B cell (primary cell): ENCODE data around the gene SELENOH. TPM values are rescaled to one million over a fixed set of nuclear protein-coding genes. Genes with fewer than 3 reads are reported as not detected.
A peak's percentile ranks its signal among the peaks of the same experiment; 100 is the strongest.

ENCODE experiments used
- ATAC-seq: fragments of 200-7000 bp; cut with Tn5 transposase; one replicate; pipeline ENCODE4 v1.10.0; 2021; ENCODE audit warnings: low read depth, mild to moderate bottlenecking, moderate number of reproducible peaks, moderate library complexity
- CTCF ChIA-PET: fragments of 350-600 bp; sonication (Branson Sonifier 250); formaldehyde crosslinking; loops from one replicate; lab custom pipeline; 2021; ENCODE audit warnings: antibody characterized with exemption, inconsistent platforms; lab: Charles Lee
- POLR2A ChIA-PET: fragments of 350-600 bp; sonication (Branson Sonifier 250); formaldehyde crosslinking; loops from one replicate; lab custom pipeline; 2021; ENCODE audit warnings: antibody characterized with exemption; lab: Charles Lee
- DNase-seq: peaks from one replicate; pipeline ENCODE4 v3.0.0; 2013
- H2AFZ ChIP-seq: 2 replicates; pipeline ENCODE4 v1.6.1; 2012; ENCODE audit warnings: mild to moderate bottlenecking, low read depth, low read length; ENCODE audit not compliant: insufficient read depth, poor library complexity, severe bottlenecking
- H3K27ac ChIP-seq, 2 donors: 1 replicate in 1 of 2; 2 replicates in 1 of 2; pipeline ENCODE4 v1.5.1; 2012 to 2013; ENCODE audit warnings: low read length in 2 of 2, mild to moderate bottlenecking in 2 of 2, moderate library complexity in 1 of 2
- H3K27me3 ChIP-seq, 4 experiments: fragments of 200-600 bp in 1 of 4; sonication (generic) in 1 of 4; replicated peaks in 1 of 4; 1 replicate in 2 of 4; 2 replicates in 2 of 4; pipeline versions ENCODE4 v1.6.1 to v1.7.0; 2013 to 2016; ENCODE audit warnings: low read length in 3 of 4, mild to moderate bottlenecking in 2 of 4, mixed read lengths in 1 of 4, moderate library complexity in 1 of 4; ENCODE audit not compliant: insufficient read depth in 4 of 4, control insufficient read depth in 3 of 4; ENCODE audit errors: control extremely low read depth in 1 of 4
- H3K36me3 ChIP-seq, 2 experiments: replicated peaks in 1 of 2; 1 replicate in 1 of 2; 2 replicates in 1 of 2; pipeline versions ENCODE4 v1.6.1 to v1.7.1; 2013; ENCODE audit warnings: low read length in 1 of 2; ENCODE audit not compliant: insufficient read depth in 2 of 2, control insufficient read depth in 1 of 2; ENCODE audit errors: control extremely low read depth in 1 of 2, extremely low read depth in 1 of 2
- H3K4me1 ChIP-seq, 2 donors: fragments of 200-600 bp in 1 of 2; sonication (generic) in 1 of 2; 1 replicate in 1 of 2; 2 replicates in 1 of 2; pipeline versions ENCODE4 v1.5.1 to v1.6.1; 2013 to 2017; ENCODE audit warnings: low read length in 2 of 2; ENCODE audit not compliant: control insufficient read depth in 2 of 2, insufficient read depth in 2 of 2
- H3K4me2 ChIP-seq: replicated peaks from 2 replicates; pipeline ENCODE3; 2012; ENCODE audit warnings: mild to moderate bottlenecking, low read depth, low read length; ENCODE audit not compliant: poor library complexity, severe bottlenecking
- H3K4me3 ChIP-seq, 5 experiments: fragments of 200-600 bp in 1 of 5; sonication (generic) in 1 of 5; 1 replicate in 3 of 5; 2 replicates in 2 of 5; pipeline versions ENCODE4 v1.5.1 to v1.7.0; 2011 to 2016; ENCODE audit warnings: low read length in 4 of 5, mild to moderate bottlenecking in 4 of 5, low read depth in 2 of 5, control low read depth in 1 of 5, moderate library complexity in 1 of 5; ENCODE audit not compliant: insufficient read depth in 1 of 5; ENCODE audit errors: control extremely low read depth in 1 of 5, extremely low read depth in 1 of 5
- H3K79me2 ChIP-seq: fragments of 200-600 bp; sonication (generic); one replicate; pipeline ENCODE4 v1.6.0; 2016; ENCODE audit warnings: low read length; ENCODE audit not compliant: control insufficient read depth, insufficient read depth
- H3K9ac ChIP-seq: fragments of 200-600 bp; sonication (generic); 2 replicates; pipeline ENCODE4 v1.6.1; 2017; ENCODE audit warnings: mild to moderate bottlenecking, low read length, moderate library complexity
- H3K9me3 ChIP-seq, 3 donors: one replicate each; pipeline versions ENCODE4 v1.6.1 to v1.7.1; 2013; ENCODE audit warnings: low read length in 2 of 3; ENCODE audit not compliant: control insufficient read depth in 2 of 3, insufficient read depth in 1 of 3; ENCODE audit errors: control extremely low read depth in 1 of 3
- H4K20me1 ChIP-seq: 2 replicates; pipeline ENCODE4 v1.6.0; 2012; ENCODE audit warnings: mild to moderate bottlenecking, low read length; ENCODE audit not compliant: insufficient read depth, control insufficient read depth, poor library complexity, severe bottlenecking
- H3K27ac Mint-ChIP-seq: one replicate; pipeline ENCODE4 v1.8.0; 2021; ENCODE audit warnings: mixed read lengths
- H3K27me3 Mint-ChIP-seq: one replicate; pipeline ENCODE4 v1.8.0; 2021; ENCODE audit warnings: mixed read lengths
- H3K4me1 Mint-ChIP-seq: one replicate; pipeline ENCODE4 v1.8.0; 2021; ENCODE audit warnings: mixed read lengths
- H3K4me3 Mint-ChIP-seq: one replicate; pipeline ENCODE4 v1.8.0; 2021; ENCODE audit warnings: mixed read lengths
- H3K9me3 Mint-ChIP-seq: one replicate; pipeline ENCODE4 v1.8.0; 2022; ENCODE audit warnings: mixed read lengths; ENCODE audit not compliant: insufficient read depth
- CTCF ChIP-seq: fragments of 200-600 bp; IDR thresholded peaks from one replicate; pipeline ENCODE4 v1.8.0; 2022; ENCODE audit warnings: antibody characterized with exemption, mild to moderate bottlenecking
- EZH2 ChIP-seq: IDR thresholded peaks from 2 replicates; pipeline ENCODE4 v1.6.1; 2012; ENCODE audit warnings: borderline replicate concordance, low read depth, mild to moderate bottlenecking, moderate library complexity, low read length; ENCODE audit not compliant: insufficient read depth, poor library complexity, severe bottlenecking
- WGBS: methylation state at CpG from one replicate; pipeline ENCODE4 v1.1.5; 2013; ENCODE audit warnings: missing lambda C conversion rate; ENCODE audit not compliant: insufficient coverage; 5-methylcytosine and 5-hydroxymethylcytosine counted together
- intact Hi-C: fragments of 100-400 bp; cut with micrococcal nuclease; formaldehyde crosslinking; loops from one replicate; pipeline ENCODE4 v1.10.0; 2022
- polyA plus RNA-seq: library from polyadenylated mRNA; depleted of rRNA; stranded (reverse); fragments of >200 nt; gene quantifications from 2 replicates; pipeline ENCODE4 v1.2.3, GENCODE V29; 2012
- total RNA-seq, 2 donors: library from RNA; stranded (reverse); fragments of 120-200 nt in 1 of 2; gene quantifications; 1 replicate in 1 of 2; 2 replicates in 1 of 2; pipeline versions ENCODE4 v1.2.3 to v1.2.4, GENCODE V29; 2013 to 2022

SELENOH gene
- total and polyA plus RNA-seq, 2 donors (not counting 1 experiment from before 2014, with no cell fraction given): 147 to 196 TPM

- DNase-seq (no peak), ATAC-seq (no peak)
- peak overlapping the region in 1 of 2 donors; percentile 36 for H3K27ac ChIP-seq
- peak overlapping the region; percentile 69 for H3K4me2 ChIP-seq
- H3K4me3 ChIP-seq: no peak overlapping the region
- H3K9me3 Mint-ChIP-seq: no peaks in the 10 kb centered on the region
- no peak overlapping the region for H3K27ac Mint-ChIP-seq
- 94% methylated on average over 4 of the region's 4 CpGs for WGBS
- no peak overlapping the region for H3K9ac ChIP-seq
- H3K27me3 Mint-ChIP-seq: no peaks in the 10 kb centered on the region
- intact Hi-C loops: no loop called here
- no peaks in the 10 kb centered on the region for H4K20me1 ChIP-seq
- peaks cover 30% of the 10 kb centered on the region for H3K4me1 Mint-ChIP-seq
- TF ChIP-seq CTCF (no peak), EZH2 (no peak)
- H3K27me3 ChIP-seq: no peaks in the 10 kb centered on the region
- H3K79me2 ChIP-seq: peaks cover 70% of the 10 kb centered on the region
- POLR2A ChIA-PET: no interaction called here
- no peaks in the 10 kb centered on the region for H3K36me3 ChIP-seq
- CTCF ChIA-PET: interaction anchor here (0.6 to 6.0 kb wide), 3 partner anchors 12 to 1664 kb away, joined by 3 to 68 read pairs (median 6); partner anchors contain the start of gene BTBD18
- H3K9me3 ChIP-seq: no peaks in the 10 kb centered on the region
- H2AFZ ChIP-seq: no peak overlapping the region
- H3K4me1 ChIP-seq: peaks cover 15 to 19% of the 10 kb centered on the region in 2 donors
- H3K4me3 Mint-ChIP-seq: peak overlapping the region; percentile 74
These were observed 22.7 kb downstream of the SELENOH start for GRCh38 chr11:57764021-57764420.

GRCh38 chr11:57764566-57764965 lies 23.3 kb downstream of the SELENOH start:
- POLR2A ChIA-PET: no interaction called here

More at GRCh38 chr11:57764566-57764965, 23.3 kb downstream of the SELENOH start:
- H3K27me3 Mint-ChIP-seq: no peaks in the 10 kb centered on the region
- CTCF ChIA-PET: interaction anchor here (0.6 to 6.0 kb wide), 4 partner anchors 13 to 1664 kb away, joined by 3 to 68 read pairs (median 5); partner anchors contain the start of gene BTBD18
- Histone ChIP-seq H3K4me1 (peaks cover 15 to 19% of the 10 kb centered on the region in 2 donors), H3K27me3 (no peaks in the 10 kb centered on the region), H4K20me1 (no peaks in the 10 kb centered on the region), H2AFZ (no peak overlapping the region), H3K27ac (no peak overlapping the region), H3K9me3 (no peaks in the 10 kb centered on the region), H3K36me3 (no peaks in the 10 kb centered on the region), H3K79me2 (peaks cover 75% of the 10 kb centered on the region), H3K4me3 (no peak overlapping the region), H3K9ac (no peak overlapping the region), H3K4me2 (peak overlapping the region; percentile 69)
- no peak for TF ChIP-seq CTCF
- no peak for TF ChIP-seq EZH2
- no peak overlapping the region for H3K27ac Mint-ChIP-seq
- peaks cover 30% of the 10 kb centered on the region for H3K4me1 Mint-ChIP-seq
- no peak overlapping the region for H3K4me3 Mint-ChIP-seq
- ATAC-seq (no peak), DNase-seq (no peak)
- H3K9me3 Mint-ChIP-seq: no peaks in the 10 kb centered on the region
- no CpG with 5 or more reads among the region's 2 CpGs for WGBS
- intact Hi-C loops: no loop called here
